GM12875 (cell line): ENCODE results near the gene HIF1A.
"Not testable (repeated sequence)": the region's sequence is repeated elsewhere in the genome, so short reads cannot be mapped to it uniquely, and the experiment has no call there.

Experiments
- H3K4me3 ChIP-seq: one replicate; pipeline ENCODE4 v1.5.1; 2011; ENCODE audit warnings: low read depth, low read length, control low read depth
- CTCF ChIP-seq: IDR thresholded peaks from 2 replicates; pipeline ENCODE4 v1.5.1; 2011; ENCODE audit warnings: low read depth, mild to moderate bottlenecking, control low read depth, inconsistent platforms, low read length, moderate library complexity, borderline replicate concordance; ENCODE audit not compliant: insufficient read depth

HIF1A gene

GRCh38 chr14:61652526-61653262 is 42.6 kb upstream of the HIF1A start:
- no peak for TF ChIP-seq CTCF

GRCh38 chr14:61653507-61653906 is 41.8 kb upstream of the HIF1A start:
- no peak overlapping the region for H3K4me3 ChIP-seq
- TF ChIP-seq CTCF, result no peak

More at GRCh38 chr14:61652526-61653262, 42.6 kb upstream of the HIF1A start:
- no peak overlapping the region for H3K4me3 ChIP-seq

GRCh38 chr14:61654026-61654425 is 41.3 kb upstream of the HIF1A start:
- TF ChIP-seq CTCF, result no peak

GRCh38 chr14:61655777-61656176 is 39.5 kb upstream of the HIF1A start:
- no peak for TF ChIP-seq CTCF
- no peak overlapping the region for H3K4me3 ChIP-seq

More at GRCh38 chr14:61654026-61654425, 41.3 kb upstream of the HIF1A start:
- H3K4me3 ChIP-seq, result no peak overlapping the region

GRCh38 chr14:61656341-61656740 is 39.0 kb upstream of the HIF1A start:
- H3K4me3 ChIP-seq, result no peak overlapping the region
- no peak for TF ChIP-seq CTCF

- not testable (repeated sequence) for H3K4me3 ChIP-seq
Measured at GRCh38 chr14:61658111-61658510, 37.2 kb upstream of the HIF1A start.

GRCh38 chr14:61659582-61659981 is 35.7 kb upstream of the HIF1A start:
- no peak for TF ChIP-seq CTCF
- no peak overlapping the region for H3K4me3 ChIP-seq
